Measurements from ENCODE around the gene CRADD.

GRCh38 chr12:93749515-93749914 is 72.3 kb downstream of the CRADD start:
- TF ChIP-seq EZH2 (IDR thresholded peaks at IDR 0.05; ENCODE audit: borderline replicate concordance, low read depth, low read length, severe bottlenecking) (no peak), CTCF (IDR thresholded peaks at IDR 0.05; ENCODE audit: borderline replicate concordance, extremely low read depth, low read length, poor library complexity, severe bottlenecking) (no peak)

All from DND-41 (cell line).